GM12874 (cell line): ENCODE measurements around the gene PADI6.

Experiments used
- TF ChIP-seq, protein P1 (sequence below): IDR thresholded peaks from 2 replicates; pipeline ENCODE4 v1.5.1; 2011; ENCODE audit warnings: low read depth, mild to moderate bottlenecking, control low read depth, low read length, moderate library complexity; ENCODE audit not compliant: insufficient read depth

PADI6 gene

DNA sequence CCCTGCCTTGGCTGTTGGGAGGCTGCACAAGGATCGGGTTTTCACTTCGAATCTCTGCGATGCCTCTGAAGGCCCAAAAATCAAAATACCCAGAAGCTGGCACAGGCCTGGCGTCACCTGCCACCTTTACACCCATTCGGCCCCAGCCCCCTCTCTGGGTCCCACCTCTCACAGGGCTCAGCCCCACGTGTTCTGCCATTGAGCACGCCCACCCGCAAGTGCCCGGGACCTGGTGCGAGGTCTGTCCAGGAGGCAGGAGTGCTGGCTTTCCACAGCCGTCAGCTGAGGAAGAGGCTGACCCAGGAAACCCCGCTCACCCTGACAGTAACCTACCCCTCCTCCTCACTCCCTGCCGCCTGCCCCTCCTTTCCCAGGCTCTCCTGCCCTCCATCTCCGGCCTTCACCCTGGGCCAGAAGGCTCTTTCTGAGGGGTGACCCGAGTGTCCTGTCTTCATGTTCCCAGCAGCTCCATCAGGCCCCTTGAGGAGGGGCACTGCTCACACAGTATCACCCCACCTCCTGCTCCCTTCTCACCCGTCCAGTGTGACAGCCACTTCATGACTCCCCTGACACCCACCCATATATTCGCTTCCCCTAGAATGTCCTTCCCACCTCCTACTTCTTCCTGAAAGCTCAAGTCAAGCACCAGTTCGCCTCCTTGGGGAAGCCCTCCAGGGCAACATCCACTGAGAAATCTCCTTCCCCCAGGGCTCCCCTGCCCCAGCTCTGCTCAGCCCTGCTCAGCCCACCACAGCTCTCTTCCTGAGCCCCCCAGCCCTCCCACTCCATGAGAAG lies 54.0 kb downstream of the PADI6 start:
- TF ChIP-seq, protein P1, sequence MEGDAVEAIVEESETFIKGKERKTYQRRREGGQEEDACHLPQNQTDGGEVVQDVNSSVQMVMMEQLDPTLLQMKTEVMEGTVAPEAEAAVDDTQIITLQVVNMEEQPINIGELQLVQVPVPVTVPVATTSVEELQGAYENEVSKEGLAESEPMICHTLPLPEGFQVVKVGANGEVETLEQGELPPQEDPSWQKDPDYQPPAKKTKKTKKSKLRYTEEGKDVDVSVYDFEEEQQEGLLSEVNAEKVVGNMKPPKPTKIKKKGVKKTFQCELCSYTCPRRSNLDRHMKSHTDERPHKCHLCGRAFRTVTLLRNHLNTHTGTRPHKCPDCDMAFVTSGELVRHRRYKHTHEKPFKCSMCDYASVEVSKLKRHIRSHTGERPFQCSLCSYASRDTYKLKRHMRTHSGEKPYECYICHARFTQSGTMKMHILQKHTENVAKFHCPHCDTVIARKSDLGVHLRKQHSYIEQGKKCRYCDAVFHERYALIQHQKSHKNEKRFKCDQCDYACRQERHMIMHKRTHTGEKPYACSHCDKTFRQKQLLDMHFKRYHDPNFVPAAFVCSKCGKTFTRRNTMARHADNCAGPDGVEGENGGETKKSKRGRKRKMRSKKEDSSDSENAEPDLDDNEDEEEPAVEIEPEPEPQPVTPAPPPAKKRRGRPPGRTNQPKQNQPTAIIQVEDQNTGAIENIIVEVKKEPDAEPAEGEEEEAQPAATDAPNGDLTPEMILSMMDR, result no peak

DNA sequence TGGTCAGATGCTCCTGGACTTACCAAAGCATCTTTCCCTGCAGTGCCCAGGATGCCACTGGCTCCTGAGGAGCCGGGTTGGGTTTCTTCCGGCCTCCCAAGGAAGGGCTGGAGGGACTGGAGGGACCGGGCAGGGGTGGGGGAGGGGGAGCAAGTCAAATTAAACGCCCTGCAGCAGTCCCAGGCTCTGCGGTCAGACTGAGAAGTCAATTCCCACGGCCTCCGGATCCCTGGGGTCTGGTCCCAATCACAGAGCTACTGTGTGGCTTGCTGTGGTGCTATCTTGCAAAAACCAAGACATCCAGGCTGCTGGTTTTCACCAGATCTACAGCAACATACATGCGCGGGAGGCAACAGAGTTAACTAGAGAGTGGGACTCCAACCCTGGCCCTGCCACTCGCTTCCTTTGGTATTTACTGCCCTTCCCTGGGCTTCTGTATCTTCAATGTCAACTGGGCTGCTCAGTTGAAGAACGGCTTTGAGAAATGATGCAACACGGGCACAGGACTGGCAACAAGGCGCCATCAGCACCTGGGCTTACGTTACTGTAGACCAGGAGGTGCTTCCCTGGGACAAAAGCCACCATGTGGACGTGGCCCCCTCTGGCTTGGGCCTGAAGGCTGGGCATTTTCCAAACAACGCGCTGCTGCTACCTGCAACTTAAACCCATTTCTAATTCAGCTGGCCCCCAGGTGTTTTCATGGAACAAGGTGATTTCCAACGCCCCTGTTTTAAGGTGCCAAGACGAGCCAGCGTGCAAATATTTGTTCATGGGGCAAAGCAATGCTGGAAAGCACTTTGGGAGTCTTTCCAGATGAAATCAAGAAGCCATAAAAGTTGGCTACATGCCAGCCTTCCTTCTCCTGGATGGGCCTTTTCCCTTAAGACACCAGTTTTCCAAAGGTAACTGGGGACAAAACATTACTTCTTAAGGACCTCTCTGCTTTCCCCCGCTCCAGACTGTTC lies 56.0 kb downstream of the PADI6 start:
- TF ChIP-seq, protein P1, result no peak

DNA sequence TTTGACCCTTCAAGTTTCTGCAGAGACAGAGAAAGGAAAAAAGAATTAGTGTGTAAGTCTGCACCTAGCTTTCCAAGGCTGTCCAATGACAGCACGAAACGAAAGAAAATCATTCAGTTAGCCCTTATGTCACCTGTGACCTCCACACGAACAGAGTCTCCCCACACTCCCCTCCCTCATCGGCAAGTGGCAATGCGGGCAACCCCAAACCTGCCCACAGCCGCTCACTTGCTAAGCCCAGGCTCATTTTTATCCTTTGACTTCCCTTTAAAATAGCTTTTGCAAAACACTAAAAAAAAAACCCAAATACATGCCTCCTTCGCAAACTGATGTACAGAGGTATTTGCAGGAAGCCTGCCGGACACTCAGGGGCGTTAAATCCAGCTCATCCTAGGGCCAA lies 57.2 kb downstream of the PADI6 start:
- TF ChIP-seq, protein P1, result no peak

DNA sequence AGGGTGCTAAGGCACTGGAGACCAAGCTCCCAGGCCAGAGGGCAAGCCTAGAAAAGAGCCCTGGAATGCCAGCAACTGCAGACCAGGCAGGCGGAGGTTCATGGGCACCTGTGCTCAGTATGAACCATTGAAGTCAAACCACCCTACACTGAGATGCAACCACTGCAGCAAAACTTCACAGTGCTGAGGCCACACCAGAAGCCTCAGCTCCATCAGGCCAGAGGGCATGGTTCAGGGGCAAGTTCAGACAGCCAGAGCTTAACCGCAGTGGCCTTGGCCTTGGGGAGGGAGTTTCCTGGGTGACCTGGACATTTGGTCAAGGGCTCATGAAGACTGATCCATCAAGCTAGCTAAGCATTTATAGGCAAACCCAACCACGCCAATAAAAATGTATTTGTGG lies 60.4 kb downstream of the PADI6 start:
- TF ChIP-seq, protein P1, result no peak

DNA sequence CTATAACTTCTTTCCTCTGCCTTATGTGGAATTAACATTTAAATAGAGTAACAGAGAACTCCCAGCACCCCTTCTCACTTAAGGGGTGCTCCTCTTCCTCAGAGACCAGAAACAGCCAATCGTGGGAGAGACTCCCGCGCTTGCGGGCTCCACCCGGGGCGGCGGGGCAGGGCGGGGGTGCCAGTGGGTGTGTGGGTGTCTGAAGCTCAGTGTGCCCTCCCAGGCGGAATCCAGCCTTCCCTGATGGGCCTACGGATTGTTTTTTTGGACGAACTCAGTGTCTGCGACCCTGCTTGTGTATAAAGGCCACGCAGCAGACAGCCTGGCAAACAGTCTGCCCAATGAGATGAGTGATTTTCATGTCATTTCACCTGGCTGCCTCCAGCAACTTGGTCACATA lies 61.3 kb downstream of the PADI6 start:
- TF ChIP-seq, protein P1, result no peak

DNA sequence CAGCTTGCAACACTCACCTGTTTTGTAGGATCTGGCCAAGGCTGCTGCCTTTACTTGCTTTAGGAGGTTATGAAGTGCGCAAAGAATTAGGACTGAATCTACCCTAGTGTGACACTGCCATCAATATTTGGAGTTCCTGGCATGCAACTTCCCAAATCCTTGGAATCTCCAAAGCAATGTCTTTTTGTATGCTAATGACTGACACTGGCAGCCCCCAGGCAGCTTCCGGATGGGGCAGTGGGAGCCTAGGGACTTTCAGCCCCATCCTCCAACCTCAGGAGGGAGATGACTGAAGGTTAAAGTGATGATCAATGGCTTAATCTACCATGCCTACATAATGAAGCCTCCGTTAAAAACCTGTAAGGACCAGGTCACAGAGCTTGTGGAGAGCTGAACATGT lies 62.0 kb downstream of the PADI6 start:
- TF ChIP-seq, protein P1, result no peak

DNA sequence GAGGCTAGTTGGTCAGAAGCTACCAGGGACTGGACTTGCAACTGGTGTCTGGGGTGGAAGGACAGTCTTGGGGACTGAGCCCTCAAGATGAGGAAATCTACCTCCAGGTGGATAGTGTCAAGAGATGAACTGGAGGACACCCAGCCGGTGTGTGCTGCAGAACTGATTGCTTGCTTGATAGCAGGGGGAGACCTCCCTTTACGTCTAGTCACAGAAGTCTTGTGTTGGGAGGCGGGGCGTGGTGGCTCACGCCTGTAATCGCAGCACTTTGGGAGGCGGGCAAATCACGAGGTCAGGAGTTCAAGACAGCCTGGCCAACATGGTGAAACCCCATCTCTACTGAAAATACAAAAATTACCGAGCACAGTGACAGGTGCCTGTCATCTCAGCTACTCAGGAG lies 62.6 kb downstream of the PADI6 start:
- TF ChIP-seq, protein P1, result no peak
